ENCODE data around the gene FSTL4. TPM values are rescaled to one million over a fixed set of nuclear protein-coding genes. Genes with fewer than 3 reads are reported as not detected.
"Not testable (repeated sequence)": the region's sequence is repeated elsewhere in the genome, so short reads cannot be mapped to it uniquely, and the experiment has no call there.

FSTL4 gene
- total RNA-seq, 4 donors from 2014 or later: 0.27 to 1.6 (median 0.35) TPM; not detected in 1

DNA sequence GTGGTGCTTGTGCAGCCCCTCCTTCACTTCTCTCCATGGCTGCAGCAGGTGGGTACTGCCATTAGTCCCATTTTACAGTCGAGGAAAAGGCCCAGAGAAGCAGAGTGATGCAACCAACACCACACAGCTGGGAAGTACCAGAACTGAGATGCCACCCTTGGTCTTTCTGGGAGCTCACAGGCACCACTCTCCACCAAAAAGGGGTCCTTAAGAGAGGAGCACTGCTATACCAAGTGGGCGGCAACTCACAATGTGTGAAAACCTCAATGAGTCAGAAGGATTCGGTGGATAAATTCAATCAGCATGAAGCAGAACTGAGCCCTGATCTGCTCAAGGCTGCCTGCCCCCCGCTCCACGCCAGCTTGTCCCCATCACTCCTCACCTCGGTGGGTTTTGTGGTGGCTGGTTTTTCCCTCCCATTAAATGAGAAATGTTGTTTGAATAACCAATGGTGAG, 213.7 kb downstream of the FSTL4 start:
- Histone ChIP-seq H3K27ac (no peak overlapping the region), H3K4me1 (no peaks in the 10 kb centered on the region), H3K9me3 (no peaks in the 10 kb centered on the region), H3K27me3 (no peaks in the 10 kb centered on the region), H3K4me3 (no peak overlapping the region), H3K36me3 (no peaks in the 10 kb centered on the region)
- TF ChIP-seq, protein P1, sequence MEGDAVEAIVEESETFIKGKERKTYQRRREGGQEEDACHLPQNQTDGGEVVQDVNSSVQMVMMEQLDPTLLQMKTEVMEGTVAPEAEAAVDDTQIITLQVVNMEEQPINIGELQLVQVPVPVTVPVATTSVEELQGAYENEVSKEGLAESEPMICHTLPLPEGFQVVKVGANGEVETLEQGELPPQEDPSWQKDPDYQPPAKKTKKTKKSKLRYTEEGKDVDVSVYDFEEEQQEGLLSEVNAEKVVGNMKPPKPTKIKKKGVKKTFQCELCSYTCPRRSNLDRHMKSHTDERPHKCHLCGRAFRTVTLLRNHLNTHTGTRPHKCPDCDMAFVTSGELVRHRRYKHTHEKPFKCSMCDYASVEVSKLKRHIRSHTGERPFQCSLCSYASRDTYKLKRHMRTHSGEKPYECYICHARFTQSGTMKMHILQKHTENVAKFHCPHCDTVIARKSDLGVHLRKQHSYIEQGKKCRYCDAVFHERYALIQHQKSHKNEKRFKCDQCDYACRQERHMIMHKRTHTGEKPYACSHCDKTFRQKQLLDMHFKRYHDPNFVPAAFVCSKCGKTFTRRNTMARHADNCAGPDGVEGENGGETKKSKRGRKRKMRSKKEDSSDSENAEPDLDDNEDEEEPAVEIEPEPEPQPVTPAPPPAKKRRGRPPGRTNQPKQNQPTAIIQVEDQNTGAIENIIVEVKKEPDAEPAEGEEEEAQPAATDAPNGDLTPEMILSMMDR (IDR thresholded peaks at IDR 0.05): no peak
- TF ChIP-seq POLR2A (IDR thresholded peaks at IDR 0.05): no peak
- DNase-seq: no peak

DNA sequence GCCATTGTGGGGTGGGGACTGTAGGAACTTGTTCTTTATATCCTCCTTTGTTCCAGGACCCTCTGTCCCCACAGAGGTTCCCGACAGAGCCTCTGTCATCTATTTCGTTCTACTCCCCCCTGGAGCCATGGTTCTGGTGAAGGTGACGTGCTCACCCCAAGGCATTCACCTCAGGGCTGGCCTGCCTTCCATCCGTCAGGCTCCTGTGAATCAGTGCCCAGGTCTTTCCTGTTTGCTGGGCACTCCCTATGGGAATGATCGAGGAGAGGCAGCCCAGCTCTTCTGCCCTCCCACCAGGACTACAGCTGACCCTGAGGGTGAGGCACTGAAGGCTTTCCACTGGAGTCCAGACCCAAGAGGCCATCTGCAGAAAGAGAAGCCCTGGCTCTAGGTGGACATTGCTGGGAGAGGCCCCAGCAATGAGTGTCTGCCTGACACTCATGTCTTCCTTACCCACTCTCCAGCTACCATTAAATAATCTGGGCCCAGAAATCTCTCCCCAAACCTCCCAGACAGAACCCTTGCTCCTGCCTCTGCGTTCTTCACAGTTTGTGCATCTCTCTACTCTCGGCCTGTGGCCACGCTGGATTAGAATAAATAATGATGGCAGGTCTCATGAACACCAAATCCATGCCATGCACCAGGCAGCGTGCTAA, 214.2 kb downstream of the FSTL4 start:
- no peak overlapping the region for H3K4me3 ChIP-seq
- no peaks in the 10 kb centered on the region for H3K4me1 ChIP-seq
- H3K27ac ChIP-seq: no peak overlapping the region
- H3K36me3 ChIP-seq: no peaks in the 10 kb centered on the region
- no peaks in the 10 kb centered on the region for H3K9me3 ChIP-seq
- DNase-seq: no peak
- H3K27me3 ChIP-seq: no peaks in the 10 kb centered on the region
- TF ChIP-seq, protein P1 (IDR thresholded peaks at IDR 0.05): no peak
- TF ChIP-seq POLR2A (IDR thresholded peaks at IDR 0.05): no peak

DNA sequence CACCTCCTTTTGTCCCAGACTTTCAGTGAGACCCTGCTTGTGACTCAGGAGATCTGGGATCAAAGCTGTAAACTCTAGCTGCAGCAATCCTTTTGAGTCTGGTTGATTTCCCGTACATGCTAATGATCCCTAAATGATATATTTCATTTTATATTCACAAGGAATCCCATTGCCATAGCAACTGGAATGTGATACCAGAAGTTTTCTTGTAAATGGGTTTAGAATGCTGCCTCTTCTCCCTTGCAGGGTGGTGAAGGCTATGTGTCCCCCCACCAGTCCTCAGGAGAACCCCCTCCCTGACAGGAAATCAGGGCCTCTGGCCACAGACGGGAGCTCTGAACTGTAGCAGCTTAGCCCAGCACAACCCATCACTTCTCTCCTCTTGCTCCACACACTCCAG, 215.0 kb downstream of the FSTL4 start:
- Histone ChIP-seq H3K9me3 (no peaks in the 10 kb centered on the region), H3K27me3 (no peaks in the 10 kb centered on the region), H3K4me1 (no peaks in the 10 kb centered on the region), H3K4me3 (no peak overlapping the region), H3K27ac (no peak overlapping the region), H3K36me3 (no peaks in the 10 kb centered on the region)
- DNase-seq: no peak
- no peak for TF ChIP-seq POLR2A (IDR thresholded peaks at IDR 0.05)
- TF ChIP-seq, protein P1 (IDR thresholded peaks at IDR 0.05): no peak

DNA sequence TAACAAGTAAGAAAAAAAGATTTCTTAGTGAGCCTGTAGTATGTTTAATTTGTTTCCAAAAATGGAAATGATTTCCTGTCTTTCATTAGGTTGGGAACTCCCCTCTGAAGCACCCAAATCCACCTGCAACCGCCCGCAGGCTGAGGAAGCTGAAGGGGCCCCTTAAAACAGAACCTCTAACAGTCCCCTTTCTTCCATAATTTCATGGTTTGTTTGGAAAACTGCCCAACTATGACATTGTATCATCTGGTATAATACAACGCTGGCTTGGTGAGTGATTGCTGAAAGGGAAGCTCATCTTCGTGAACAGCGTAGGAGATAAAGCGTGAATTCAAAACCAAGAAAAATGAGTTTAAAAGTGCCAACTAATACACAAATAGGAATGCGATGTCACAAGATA, 215.5 kb downstream of the FSTL4 start:
- H3K4me3 ChIP-seq: no peak overlapping the region
- no peak for DNase-seq
- H3K4me1 ChIP-seq: no peaks in the 10 kb centered on the region
- no peaks in the 10 kb centered on the region for H3K9me3 ChIP-seq
- H3K27me3 ChIP-seq: no peaks in the 10 kb centered on the region
- H3K27ac ChIP-seq: no peak overlapping the region
- no peaks in the 10 kb centered on the region for H3K36me3 ChIP-seq
- TF ChIP-seq POLR2A (IDR thresholded peaks at IDR 0.05): no peak
- TF ChIP-seq, protein P1 (IDR thresholded peaks at IDR 0.05): no peak

DNA sequence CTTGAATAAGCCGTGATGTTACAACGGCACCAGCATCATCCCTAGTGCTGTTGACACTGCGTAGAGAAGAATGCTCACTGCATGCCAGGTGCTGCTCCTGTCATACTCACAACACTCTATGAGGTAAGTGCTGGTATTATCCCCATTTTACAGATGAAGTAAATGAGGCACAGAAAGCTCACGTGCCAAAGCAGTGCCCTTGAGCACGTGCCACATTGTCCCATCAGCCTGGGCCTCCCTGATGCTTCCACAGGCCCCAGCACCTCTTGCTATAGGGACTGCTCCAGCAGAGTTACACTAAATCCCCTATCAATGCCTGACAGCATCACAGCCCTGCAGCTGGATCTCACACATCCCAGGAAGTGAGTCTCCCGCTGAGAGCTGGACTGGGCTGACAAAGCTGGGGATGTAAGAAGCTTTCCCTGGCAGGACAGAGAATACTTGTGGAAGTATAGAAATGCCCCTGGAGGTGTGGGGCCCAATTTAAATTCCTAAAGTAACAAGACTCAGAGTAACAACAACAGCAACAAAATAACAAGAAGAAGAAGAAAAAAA, 216.1 kb downstream of the FSTL4 start:
- no peaks in the 10 kb centered on the region for H3K36me3 ChIP-seq
- no peak for DNase-seq
- H3K27ac ChIP-seq: no peak overlapping the region
- TF ChIP-seq POLR2A (IDR thresholded peaks at IDR 0.05): no peak
- TF ChIP-seq, protein P1 (IDR thresholded peaks at IDR 0.05): no peak
- no peaks in the 10 kb centered on the region for H3K4me1 ChIP-seq
- H3K27me3 ChIP-seq: no peaks in the 10 kb centered on the region
- no peaks in the 10 kb centered on the region for H3K9me3 ChIP-seq
- H3K4me3 ChIP-seq: no peak overlapping the region

DNA sequence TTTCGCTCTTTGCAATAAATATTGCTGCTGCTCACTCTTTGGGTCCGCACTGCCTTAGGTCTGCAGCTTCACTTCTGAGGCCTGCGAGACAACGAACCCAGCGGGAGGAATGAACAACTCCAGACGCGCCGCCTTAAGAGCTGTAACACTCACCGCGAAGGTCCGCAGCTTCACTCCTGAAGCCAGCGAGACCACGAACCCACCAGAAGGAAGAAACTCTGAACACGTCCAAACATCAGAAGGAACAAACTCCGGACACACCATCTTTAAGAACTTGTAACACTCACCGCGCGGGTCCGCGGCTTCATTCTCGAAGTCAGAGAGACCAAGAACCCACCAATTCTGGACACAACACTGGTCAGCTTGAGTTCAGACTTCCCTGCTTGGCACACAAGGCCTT, 217.1 kb downstream of the FSTL4 start:
- H3K4me1 ChIP-seq, DNase-seq, H3K4me3 ChIP-seq, H3K36me3 ChIP-seq, H3K27ac ChIP-seq, H3K9me3 ChIP-seq, H3K27me3 ChIP-seq: not testable (repeated sequence)

DNA sequence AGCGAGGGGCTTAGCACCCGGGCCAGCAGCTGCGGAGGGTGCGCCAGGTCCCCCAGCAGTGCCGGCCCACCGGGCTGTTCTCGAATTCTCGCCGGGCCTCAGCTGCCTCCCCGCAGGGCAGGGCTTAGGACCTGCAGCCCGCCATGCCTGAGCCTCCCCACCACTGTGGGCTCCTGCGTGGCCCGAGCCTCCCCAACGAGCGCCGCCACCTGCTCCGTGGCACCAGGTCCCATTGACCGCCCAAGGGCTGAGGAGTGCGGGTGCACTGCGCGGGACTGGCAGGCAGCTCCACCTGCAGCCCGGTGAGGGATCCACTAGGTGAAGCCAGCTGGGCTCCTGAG, 217.9 kb downstream of the FSTL4 start:
- not testable (repeated sequence) for DNase-seq, H3K27ac ChIP-seq

More for the DNA sequence above, 217.9 kb downstream of the FSTL4 start:
- not testable (repeated sequence) for H3K36me3 ChIP-seq, H3K27me3 ChIP-seq, H3K9me3 ChIP-seq, H3K4me1 ChIP-seq, H3K4me3 ChIP-seq

Measured in Peyer's patch (tissue), 4 donors.